Measurements from ENCODE around the gene HS1BP3. TPM values are rescaled to one million over a fixed set of nuclear protein-coding genes. Genes with fewer than 3 reads are reported as not detected.
A peak's percentile ranks its signal among the peaks of the same experiment; 100 is the strongest.

Gene HS1BP3
- total RNA-seq, 1 experiment from 2014 or later = 26.4 TPM

DNA sequence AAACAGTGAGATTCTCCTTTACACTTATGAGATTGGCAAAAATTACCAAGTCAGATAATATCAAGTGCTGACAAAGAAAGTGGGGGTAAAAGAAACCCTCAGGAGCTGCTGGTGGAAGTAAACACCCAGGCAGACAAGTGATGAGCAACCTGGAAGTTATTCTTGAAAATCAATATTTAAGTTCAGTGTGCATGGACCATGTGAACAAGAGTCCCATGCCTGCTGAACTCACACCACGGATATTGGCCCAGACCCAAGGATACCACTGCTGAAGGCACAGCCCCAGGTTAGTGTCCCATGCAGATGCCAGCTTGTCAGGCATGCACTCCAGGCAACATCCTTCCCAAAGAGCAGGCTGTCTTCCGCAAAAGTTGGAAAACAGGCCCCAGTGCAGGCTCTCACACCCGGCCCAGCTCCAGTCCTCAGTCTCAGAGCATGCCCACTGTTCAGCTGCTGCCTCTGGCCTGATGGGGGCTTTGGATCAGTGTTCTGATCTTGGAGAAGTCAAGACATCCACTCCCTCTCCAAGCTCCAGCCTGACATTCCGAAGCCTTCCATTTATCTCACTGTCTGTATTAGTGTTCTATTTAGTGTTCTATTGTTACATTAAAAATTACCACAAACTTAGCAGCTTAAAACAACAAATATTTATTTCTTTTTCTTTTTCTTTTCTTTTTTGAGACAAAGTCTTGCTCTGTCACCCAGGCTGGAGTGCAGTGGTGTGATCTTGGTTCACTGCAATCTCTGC lies 70.0 kb downstream of the HS1BP3 start:
- peaks cover 18% of the 10 kb centered on the region for H3K36me3 Mint-ChIP-seq (ENCODE audit: insufficient read depth, unreplicated experiment)
- no TSS peak for BruUV-seq (replicated peaks)
- intact Hi-C loops (cut with micrococcal nuclease; ENCODE audit: unreplicated experiment) = loop anchor here (5.0 kb wide), 3 partner anchors 51 to 139 kb away; no protein-coding TSS in a partner anchor
- H3K4me1 Mint-ChIP-seq (ENCODE audit: low read depth, unreplicated experiment) = peaks cover 47% of the 10 kb centered on the region
- no peaks in the 10 kb centered on the region for H3K27me3 Mint-ChIP-seq (ENCODE audit: unreplicated experiment)
- no peaks in the 10 kb centered on the region for H3K9me3 Mint-ChIP-seq (ENCODE audit: low read depth, unreplicated experiment)
- H3K4me3 Mint-ChIP-seq (ENCODE audit: low read depth, unreplicated experiment) = no peak overlapping the region
- peak overlapping the region; percentile 91 for H3K27ac Mint-ChIP-seq (ENCODE audit: unreplicated experiment)
- TF ChIP-seq, protein P1, sequence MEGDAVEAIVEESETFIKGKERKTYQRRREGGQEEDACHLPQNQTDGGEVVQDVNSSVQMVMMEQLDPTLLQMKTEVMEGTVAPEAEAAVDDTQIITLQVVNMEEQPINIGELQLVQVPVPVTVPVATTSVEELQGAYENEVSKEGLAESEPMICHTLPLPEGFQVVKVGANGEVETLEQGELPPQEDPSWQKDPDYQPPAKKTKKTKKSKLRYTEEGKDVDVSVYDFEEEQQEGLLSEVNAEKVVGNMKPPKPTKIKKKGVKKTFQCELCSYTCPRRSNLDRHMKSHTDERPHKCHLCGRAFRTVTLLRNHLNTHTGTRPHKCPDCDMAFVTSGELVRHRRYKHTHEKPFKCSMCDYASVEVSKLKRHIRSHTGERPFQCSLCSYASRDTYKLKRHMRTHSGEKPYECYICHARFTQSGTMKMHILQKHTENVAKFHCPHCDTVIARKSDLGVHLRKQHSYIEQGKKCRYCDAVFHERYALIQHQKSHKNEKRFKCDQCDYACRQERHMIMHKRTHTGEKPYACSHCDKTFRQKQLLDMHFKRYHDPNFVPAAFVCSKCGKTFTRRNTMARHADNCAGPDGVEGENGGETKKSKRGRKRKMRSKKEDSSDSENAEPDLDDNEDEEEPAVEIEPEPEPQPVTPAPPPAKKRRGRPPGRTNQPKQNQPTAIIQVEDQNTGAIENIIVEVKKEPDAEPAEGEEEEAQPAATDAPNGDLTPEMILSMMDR (IDR thresholded peaks at IDR 0.05; ENCODE audit: unreplicated experiment) = no peak
- DNase-seq = peak; percentile 62
- CTCF ChIA-PET = interaction anchor here (0.6 to 2.2 kb wide), 5 partner anchors 12 to 266 kb away, joined by 3 to 7 read pairs (median 4); no protein-coding TSS in a partner anchor

DNA sequence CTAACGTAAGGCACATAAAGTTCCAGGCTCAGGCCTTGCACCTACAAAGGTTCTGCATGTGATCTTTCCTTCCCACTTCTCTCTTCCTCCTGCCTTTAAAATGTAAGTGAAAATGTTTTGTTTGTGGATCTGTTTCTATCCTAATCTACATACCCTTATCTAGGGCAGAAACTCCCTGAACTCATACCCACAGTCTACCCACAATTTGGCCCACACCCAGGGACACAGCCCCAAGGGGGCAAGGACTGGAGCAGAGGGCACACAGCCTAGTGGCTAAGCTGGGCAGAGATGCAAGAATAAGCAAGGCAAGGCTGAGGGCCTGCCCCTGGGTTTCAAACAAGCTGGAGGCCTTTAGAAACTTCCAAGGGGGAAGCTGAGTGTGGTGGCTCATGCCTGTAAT lies 71.0 kb downstream of the HS1BP3 start:
- DNase-seq = peak; percentile 48
- Mint-ChIP-seq H3K4me3 (ENCODE audit: low read depth, unreplicated experiment) (no peak overlapping the region), H3K36me3 (ENCODE audit: insufficient read depth, unreplicated experiment) (peaks cover 18% of the 10 kb centered on the region), H3K4me1 (ENCODE audit: low read depth, unreplicated experiment) (peaks cover 39% of the 10 kb centered on the region), H3K27me3 (ENCODE audit: unreplicated experiment) (no peaks in the 10 kb centered on the region), H3K9me3 (ENCODE audit: low read depth, unreplicated experiment) (no peaks in the 10 kb centered on the region), H3K27ac (ENCODE audit: unreplicated experiment) (peak overlapping the region; percentile 91)
- BruUV-seq (replicated peaks) = no TSS peak
- TF ChIP-seq, protein P1 (IDR thresholded peaks at IDR 0.05; ENCODE audit: unreplicated experiment) = no peak
- intact Hi-C loops (cut with micrococcal nuclease; ENCODE audit: unreplicated experiment) = loop anchor here (5.0 kb wide), 3 partner anchors 52 to 138 kb away; no protein-coding TSS in a partner anchor
- CTCF ChIA-PET = interaction anchor here (0.9 to 2.2 kb wide), 5 partner anchors 54 to 133 kb away, joined by 3 to 7 read pairs (median 5); partner anchors contain the start of gene RHOB

DNA sequence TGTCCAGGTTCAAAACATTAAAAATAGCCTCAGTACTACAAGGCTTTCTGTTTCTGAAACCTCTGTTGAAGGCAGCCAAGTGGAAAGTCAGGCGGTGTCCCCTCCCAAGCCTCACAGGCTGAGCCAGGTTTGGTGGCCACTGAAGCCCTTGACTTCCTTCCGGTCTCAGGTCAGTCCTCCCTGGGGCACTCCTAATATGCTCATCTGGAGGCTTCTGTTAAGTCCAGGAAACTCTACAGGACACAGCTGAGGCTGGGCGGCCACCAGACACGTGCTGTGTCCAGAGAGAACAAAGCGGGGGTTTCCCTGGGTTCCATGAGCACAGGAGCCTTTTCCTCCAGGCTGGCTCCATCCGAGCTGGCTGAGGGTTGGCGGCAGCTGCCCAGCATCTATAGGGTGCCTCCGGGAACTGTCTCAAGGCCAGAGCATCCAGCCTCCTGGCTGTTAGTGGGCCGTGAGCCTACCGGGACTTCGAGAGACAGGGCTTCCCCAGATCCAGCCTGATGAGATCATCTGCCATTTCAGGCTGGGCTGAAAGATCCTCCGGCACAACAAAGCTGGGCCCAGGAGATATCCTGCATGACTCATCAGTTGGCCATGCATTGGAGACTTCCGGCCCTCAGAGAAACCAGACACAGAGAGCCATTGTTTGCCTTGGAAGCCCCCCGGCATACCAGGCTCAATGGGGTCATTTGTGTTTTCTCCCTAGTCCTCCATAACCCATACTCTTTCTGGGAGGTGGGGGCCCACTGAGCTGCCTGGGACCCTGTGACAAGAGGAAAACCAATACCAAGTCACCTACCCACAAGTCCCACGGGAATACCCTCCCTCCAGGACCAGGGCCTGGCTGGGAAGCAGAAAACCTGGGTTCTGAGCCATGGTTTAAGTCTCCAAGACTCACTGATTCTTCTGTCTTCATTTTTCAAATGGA lies 71.7 kb downstream of the HS1BP3 start:
- TF ChIP-seq, protein P1 (IDR thresholded peaks at IDR 0.05; ENCODE audit: unreplicated experiment) = no peak
- no peaks in the 10 kb centered on the region for H3K9me3 Mint-ChIP-seq (ENCODE audit: low read depth, unreplicated experiment)
- H3K4me3 Mint-ChIP-seq (ENCODE audit: low read depth, unreplicated experiment) = no peak overlapping the region
- peaks cover 32% of the 10 kb centered on the region for H3K4me1 Mint-ChIP-seq (ENCODE audit: low read depth, unreplicated experiment)
- CTCF ChIA-PET = interaction anchor here (1.0 to 2.2 kb wide), 4 partner anchors 53 to 133 kb away, joined by 3 to 7 read pairs (median 5); partner anchors contain the start of gene RHOB
- no peaks in the 10 kb centered on the region for H3K27me3 Mint-ChIP-seq (ENCODE audit: unreplicated experiment)
- peak; percentile 79 for DNase-seq
- intact Hi-C loops (cut with micrococcal nuclease; ENCODE audit: unreplicated experiment) = no loop called here
- TSS peak; percentile 97 for BruUV-seq (replicated peaks)
- peaks cover 12% of the 10 kb centered on the region for H3K36me3 Mint-ChIP-seq (ENCODE audit: insufficient read depth, unreplicated experiment)
- peak overlapping the region; percentile 91 for H3K27ac Mint-ChIP-seq (ENCODE audit: unreplicated experiment)

DNA sequence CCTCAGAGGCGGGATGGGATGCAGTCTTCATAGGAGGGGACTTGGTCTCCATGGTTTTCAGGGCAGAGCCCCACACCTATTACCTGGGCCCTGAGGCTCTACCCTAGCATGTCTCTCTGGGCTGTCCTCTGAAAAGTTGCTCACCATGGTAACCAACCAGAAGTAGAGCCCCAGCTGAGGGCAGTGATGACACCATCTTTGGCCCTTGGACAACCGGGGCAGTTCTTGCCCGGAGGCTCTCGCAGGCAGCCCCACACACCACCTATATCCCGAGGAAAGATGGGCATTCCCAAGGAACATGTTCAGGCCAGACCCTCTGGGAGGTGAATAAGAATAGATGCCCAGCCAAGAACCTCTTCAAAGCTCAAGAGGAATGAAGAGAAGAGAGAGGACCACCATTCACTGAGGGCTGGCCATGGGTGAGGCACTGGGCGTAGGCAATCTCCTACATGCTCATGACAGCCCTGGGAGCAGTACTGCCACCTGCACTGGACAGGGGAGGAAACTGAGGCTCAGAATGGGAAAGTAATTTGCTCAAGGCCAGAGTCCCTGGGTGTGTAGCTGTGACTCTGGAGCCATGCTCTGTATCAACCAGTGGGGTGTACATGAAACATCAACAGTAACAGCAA lies 72.5 kb downstream of the HS1BP3 start:
- Mint-ChIP-seq H3K4me3 (ENCODE audit: low read depth, unreplicated experiment) (no peak overlapping the region), H3K9me3 (ENCODE audit: low read depth, unreplicated experiment) (no peaks in the 10 kb centered on the region), H3K27me3 (ENCODE audit: unreplicated experiment) (no peaks in the 10 kb centered on the region), H3K4me1 (ENCODE audit: low read depth, unreplicated experiment) (peaks cover 25% of the 10 kb centered on the region), H3K27ac (ENCODE audit: unreplicated experiment) (peak overlapping the region; percentile 91), H3K36me3 (ENCODE audit: insufficient read depth, unreplicated experiment) (peaks cover 11% of the 10 kb centered on the region)
- CTCF ChIA-PET = interaction anchor here (1.5 kb wide), 1 partner anchor 132 kb away, joined by 5 read pairs; the partner anchor contains the start of gene RHOB
- BruUV-seq (replicated peaks) = no TSS peak
- TF ChIP-seq, protein P1 (IDR thresholded peaks at IDR 0.05; ENCODE audit: unreplicated experiment) = no peak
- intact Hi-C loops (cut with micrococcal nuclease; ENCODE audit: unreplicated experiment) = no loop called here
- no peak for DNase-seq
